GM18505 (cell line): ENCODE data around the gene TEN1.

ENCODE experiments used
- ATAC-seq: cut with Tn5 transposase; IDR thresholded peaks from one replicate; pipeline ENCODE4 v1.9.1; 2021; ENCODE audit not compliant: unreplicated experiment
- POLR2A ChIP-seq: IDR thresholded peaks from 4 replicates; pipeline ENCODE4 v1.6.1; 2011; ENCODE audit warnings: borderline replicate concordance; ENCODE audit not compliant: insufficient read depth, insufficient read length; ENCODE audit errors: extremely low read depth

The TEN1 gene

DNA sequence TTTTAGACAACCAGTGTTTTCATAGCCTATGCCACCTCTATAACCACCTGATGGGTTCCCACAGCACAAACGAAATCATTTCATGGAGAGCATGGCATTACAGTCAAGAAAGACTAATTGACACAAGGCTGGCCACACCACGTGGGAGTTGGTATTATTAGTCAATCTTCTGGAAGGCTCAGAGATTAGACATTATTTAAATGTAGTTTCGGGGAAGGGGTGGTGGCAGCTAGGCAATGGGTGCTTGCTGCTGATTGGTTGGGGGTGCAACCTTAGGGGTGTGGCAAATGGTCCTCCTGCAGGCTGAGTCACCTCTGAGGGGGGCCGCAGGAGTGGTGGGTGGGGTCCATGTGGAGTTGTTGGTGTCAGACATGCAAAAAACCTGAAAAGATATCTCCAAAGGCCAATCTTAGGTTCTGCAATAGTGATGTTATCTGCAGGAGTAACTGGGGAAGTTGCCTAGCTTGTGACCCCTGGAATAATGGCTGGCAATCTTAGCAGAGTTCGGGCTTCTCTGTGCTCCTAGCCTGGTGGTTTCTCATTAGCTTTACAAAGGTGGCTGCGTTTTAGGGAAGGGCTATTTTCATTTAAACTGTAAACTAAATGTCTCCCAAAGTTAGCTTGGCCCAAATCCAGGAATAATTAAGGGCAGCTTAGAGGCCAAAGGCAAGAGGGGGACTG, 4.6 kb downstream of the TEN1 start:
- no peak for ATAC-seq
- TF ChIP-seq POLR2A = no peak

DNA sequence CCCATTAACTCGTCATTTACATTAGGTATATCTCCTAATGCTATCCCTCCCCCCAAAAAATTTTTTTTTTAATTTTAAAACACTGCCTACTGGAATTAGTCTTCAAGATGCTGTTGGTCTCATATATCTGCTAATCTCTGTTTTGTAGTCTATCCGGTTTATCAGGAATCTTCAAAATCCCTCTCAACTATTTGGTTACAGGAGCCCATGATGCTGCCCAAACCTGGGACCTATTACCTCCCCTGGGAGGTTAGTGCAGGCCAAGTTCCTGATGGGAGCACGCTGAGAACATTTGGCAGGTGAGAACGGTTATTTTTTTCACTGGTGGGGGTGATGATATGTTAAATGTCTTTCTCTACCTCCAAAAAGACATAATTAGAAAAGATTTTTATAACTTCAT, 6.9 kb downstream of the TEN1 start:
- ATAC-seq = no peak
- no peak for TF ChIP-seq POLR2A

DNA sequence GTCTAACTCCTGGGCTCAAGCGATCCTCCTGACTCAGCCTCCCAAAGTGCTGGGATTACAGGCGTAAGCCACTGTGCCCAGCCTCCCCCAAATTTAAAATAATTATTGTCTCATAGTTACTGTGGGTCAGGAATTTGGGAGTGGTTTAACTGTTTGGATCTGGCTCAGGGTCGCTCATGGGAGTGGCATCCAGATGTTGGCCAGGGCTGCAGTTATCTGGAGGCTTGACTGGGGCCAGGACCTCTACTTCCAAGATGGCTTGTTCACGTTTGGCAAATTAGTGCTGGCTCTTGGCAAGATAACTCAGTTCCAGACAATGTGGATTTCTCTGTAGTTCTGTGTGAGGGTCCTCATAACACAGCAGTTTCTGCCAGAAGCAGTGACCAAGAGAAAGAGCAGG, 8.0 kb downstream of the TEN1 start:
- no peak for TF ChIP-seq POLR2A
- ATAC-seq = no peak

GRCh38 chr17:75991396-75991795, 12.4 kb downstream of the TEN1 start:
- no peak for TF ChIP-seq POLR2A
- ATAC-seq = no peak

- no peak for TF ChIP-seq POLR2A
- ATAC-seq = no peak
Observed at GRCh38 chr17:75994802-75995370, 15.8 kb downstream of the TEN1 start.

GRCh38 chr17:75995385-75995925, 16.4 kb downstream of the TEN1 start:
- no peak for TF ChIP-seq POLR2A
- no peak for ATAC-seq

DNA sequence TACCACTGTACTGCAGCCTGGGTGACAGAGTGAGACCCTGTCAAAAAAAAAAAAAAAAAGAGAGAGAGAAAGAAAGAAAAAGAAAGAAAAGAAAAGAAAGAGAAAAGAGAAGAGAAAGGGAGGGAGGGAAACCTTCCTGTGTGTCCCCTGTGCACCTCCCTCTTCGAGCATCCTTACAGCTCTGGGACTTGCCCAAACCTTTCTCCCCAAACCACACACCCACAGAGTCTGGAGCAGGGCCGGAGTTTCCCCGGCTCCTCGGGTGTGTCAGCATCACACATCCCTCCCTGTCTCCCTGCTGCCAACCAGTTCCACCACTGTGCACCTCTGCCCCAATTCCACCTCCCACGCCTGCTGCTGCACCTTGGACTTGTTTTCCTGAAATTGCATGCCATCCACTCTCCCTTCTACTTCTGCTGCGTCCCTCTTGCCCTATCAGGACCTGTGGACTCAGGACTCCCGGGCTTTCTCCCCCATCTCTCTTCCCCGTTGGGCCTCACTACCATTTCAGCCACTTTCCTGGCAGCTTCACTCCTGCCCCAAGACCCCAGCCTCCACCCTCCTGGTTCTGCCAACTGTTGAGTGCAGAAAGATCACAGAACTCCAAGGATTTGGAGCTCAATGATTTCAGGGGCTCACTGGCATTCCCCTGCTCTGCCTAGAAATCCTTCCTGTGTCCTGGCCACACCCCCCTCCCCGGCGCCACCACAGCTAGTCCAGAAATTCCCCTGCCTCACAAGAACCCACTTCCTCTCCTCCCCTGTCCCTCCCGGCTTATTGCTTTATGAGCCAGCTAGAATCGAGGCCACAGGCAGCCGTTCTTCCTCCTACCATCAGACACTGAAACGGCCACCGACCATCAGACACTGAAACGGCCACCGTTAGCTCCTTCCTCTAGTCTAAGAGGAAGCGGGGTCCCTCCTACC, 17.9 kb downstream of the TEN1 start:
- ATAC-seq = no peak
- no peak for TF ChIP-seq POLR2A

- ATAC-seq = no peak
- no peak for TF ChIP-seq POLR2A
Observed at GRCh38 chr17:75998327-75998795, 19.3 kb downstream of the TEN1 start.

- no peak for ATAC-seq
- no peak for TF ChIP-seq POLR2A
Observed at GRCh38 chr17:76000016-76000754, 21.1 kb downstream of the TEN1 start.

GRCh38 chr17:76000755-76001521, 21.9 kb downstream of the TEN1 start, which contains the start of gene CDK3:
Gene CDK3, plus strand, starts transcription at chr17:76000855. Its CDS starts 571 bp downstream, at chr17:76001426.
- no peak for ATAC-seq
- no peak for TF ChIP-seq POLR2A

GRCh38 chr17:76002100-76002499, 23.1 kb downstream of the TEN1 start:
- no peak for TF ChIP-seq POLR2A
- no peak for ATAC-seq

- no peak for ATAC-seq
- no peak for TF ChIP-seq POLR2A
Observed at GRCh38 chr17:76003915-76004314, 24.9 kb downstream of the TEN1 start.
